ENCODE measurements around the gene DNAH1. TPM values are rescaled to one million over a fixed set of nuclear protein-coding genes. Genes with fewer than 3 reads are reported as not detected.

DNAH1 gene
- total and polyA plus RNA-seq, 2 of the 4 experiments (the other 2 are of a cell fraction), result 2.0 to 4.0 TPM

DNA sequence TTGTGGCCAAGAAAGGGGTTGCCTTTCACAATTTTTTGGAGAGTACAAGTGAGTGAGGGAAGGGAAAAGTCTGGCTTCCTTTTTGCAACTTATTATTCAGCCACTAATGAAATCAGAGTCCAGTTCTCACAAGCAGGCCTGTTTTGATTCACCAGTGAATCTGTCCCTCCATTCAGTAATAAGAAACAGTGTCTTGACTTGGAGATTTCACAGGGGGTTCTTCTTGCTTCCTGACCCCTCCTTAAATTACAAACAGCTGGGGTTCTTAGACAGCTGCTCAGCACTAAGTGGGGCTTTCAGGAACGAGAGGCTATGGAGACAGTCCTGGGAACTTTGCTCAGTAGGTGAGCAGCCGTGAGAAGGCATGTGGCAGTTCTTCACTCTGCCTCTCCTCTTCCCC, 104.3 kb downstream of the DNAH1 start:
- in situ Hi-C loops (cut with MboI; ENCODE audit: low sequenced_read_pairs), result no loop called here
- POLR2A ChIA-PET (ENCODE audit: unreplicated experiment), result no interaction called here

More for the DNA sequence above, 104.3 kb downstream of the DNAH1 start:
- no peak overlapping the region for H2BK15ac ChIP-seq (ENCODE audit: low read depth, low read length)
- no peaks in the 10 kb centered on the region for H4K20me1 ChIP-seq (ENCODE audit: insufficient read depth, low read length)
- no peaks in the 10 kb centered on the region for H3K79me1 ChIP-seq (ENCODE audit: low read depth in 1 of 2, low read length in 2 of 2)
- no peaks in the 10 kb centered on the region for H3K9me1 ChIP-seq (ENCODE audit: insufficient read depth, low read length)
- H2AFZ ChIP-seq (replicated peaks; ENCODE audit: low read length, poor library complexity), result no peak overlapping the region
- no peak overlapping the region for H2AK5ac ChIP-seq (ENCODE audit: low read depth, low read length)
- no peak overlapping the region for H3K14ac ChIP-seq (replicated peaks; ENCODE audit: low read depth, low read length)
- no peaks in the 10 kb centered on the region for H3K9me3 ChIP-seq (ENCODE audit: control insufficient read depth, insufficient read depth, low read length)
- no peak overlapping the region for H3K23ac ChIP-seq (ENCODE audit: low read depth, low read length)
- DNase-seq (no peak), ATAC-seq (ENCODE audit: low read depth) (no peak)
- dilution Hi-C loops (cut with HindIII; ENCODE audit: low sequenced_read_pairs, unreplicated experiment) (no loop called here), intact Hi-C loops (cut with micrococcal nuclease) (no loop called here)
- no peak overlapping the region for H3K56ac ChIP-seq (ENCODE audit: extremely low read depth, insufficient read depth, low read length)
- H3K9ac ChIP-seq (ENCODE audit: low read depth, low read length), result no peak overlapping the region
- CTCF ChIA-PET, result interaction anchor here (0.5 kb wide), 1 partner anchor 9 kb away, joined by 5 read pairs; no protein-coding TSS in a partner anchor
- H3K4me2 ChIP-seq (ENCODE audit: low read depth, low read length), result no peak overlapping the region
- no peak overlapping the region for H2BK120ac ChIP-seq (ENCODE audit: low read depth, low read length)
- H3K4ac ChIP-seq (ENCODE audit: low read depth, low read length), result no peak overlapping the region
- H4K91ac ChIP-seq (ENCODE audit: insufficient read depth, low read depth, low read length), result no peak overlapping the region
- H2BK5ac ChIP-seq (ENCODE audit: low read depth, low read length, poor library complexity, severe bottlenecking), result no peak overlapping the region
- BruUV-seq (replicated peaks), result no TSS peak
- no peak overlapping the region for H3K27ac ChIP-seq (ENCODE audit: insufficient read depth, low read length)
- H3K27me3 ChIP-seq (ENCODE audit: control insufficient read depth, insufficient read depth, low read length), result 0 out of 2 replicates have a peak, but pooled peaks cover 2% of the 10 kb centered on the region
- H3K4me3 ChIP-seq (ENCODE audit: insufficient read depth, low read depth, low read length), result no peak overlapping the region
- no peak overlapping the region for H3K18ac ChIP-seq (ENCODE audit: low read depth, low read length)
- TF ChIP-seq MAFK (IDR thresholded peaks at IDR 0.05; ENCODE audit: low read depth, low read length), result no peak
- TF ChIP-seq, protein P1, sequence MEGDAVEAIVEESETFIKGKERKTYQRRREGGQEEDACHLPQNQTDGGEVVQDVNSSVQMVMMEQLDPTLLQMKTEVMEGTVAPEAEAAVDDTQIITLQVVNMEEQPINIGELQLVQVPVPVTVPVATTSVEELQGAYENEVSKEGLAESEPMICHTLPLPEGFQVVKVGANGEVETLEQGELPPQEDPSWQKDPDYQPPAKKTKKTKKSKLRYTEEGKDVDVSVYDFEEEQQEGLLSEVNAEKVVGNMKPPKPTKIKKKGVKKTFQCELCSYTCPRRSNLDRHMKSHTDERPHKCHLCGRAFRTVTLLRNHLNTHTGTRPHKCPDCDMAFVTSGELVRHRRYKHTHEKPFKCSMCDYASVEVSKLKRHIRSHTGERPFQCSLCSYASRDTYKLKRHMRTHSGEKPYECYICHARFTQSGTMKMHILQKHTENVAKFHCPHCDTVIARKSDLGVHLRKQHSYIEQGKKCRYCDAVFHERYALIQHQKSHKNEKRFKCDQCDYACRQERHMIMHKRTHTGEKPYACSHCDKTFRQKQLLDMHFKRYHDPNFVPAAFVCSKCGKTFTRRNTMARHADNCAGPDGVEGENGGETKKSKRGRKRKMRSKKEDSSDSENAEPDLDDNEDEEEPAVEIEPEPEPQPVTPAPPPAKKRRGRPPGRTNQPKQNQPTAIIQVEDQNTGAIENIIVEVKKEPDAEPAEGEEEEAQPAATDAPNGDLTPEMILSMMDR (conservative IDR thresholded peaks at IDR 0.05; ENCODE audit: low read depth, low read length), result no peak
- H4K8ac ChIP-seq (ENCODE audit: low read depth in 2 of 2, low read length in 2 of 2), result no peak overlapping the region
- no peaks in the 10 kb centered on the region for H3K4me1 ChIP-seq (ENCODE audit: control insufficient read depth, insufficient read depth, low read length)
- H2BK20ac ChIP-seq (ENCODE audit: low read depth, low read length), result no peak overlapping the region
- WGBS, 2 experiments (ENCODE audit: extremely low coverage in 2 of 2, insufficient read length in 1 of 2), result 64% methylated on average over 2 of the region's 2 CpGs; no CpG with 5 or more reads in 1 of the 2 experiments
- H4K5ac ChIP-seq (ENCODE audit: low read depth, low read length), result no peak overlapping the region
- H2AK9ac ChIP-seq (replicated peaks; ENCODE audit: low read depth, low read length, poor library complexity), result no peak overlapping the region
- no peaks in the 10 kb centered on the region for H3K36me3 ChIP-seq (ENCODE audit: control insufficient read depth, insufficient read depth, low read length)
